ENCODE measurements around the gene GPC1.

GRCh38 chr2:240481720-240482119 lies 46.3 kb downstream of the GPC1 start:
- TF ChIP-seq CTCF (IDR thresholded peaks at IDR 0.05), result no peak
- no peak for TF ChIP-seq EP300 (IDR thresholded peaks at IDR 0.05)
- no peak for TF ChIP-seq POLR2AphosphoS5 (IDR thresholded peaks at IDR 0.05)
- no peak for TF ChIP-seq POLR2A (IDR thresholded peaks at IDR 0.05)
